Kasumi-1 (cell line): ENCODE data around the gene TEPSIN.

ENCODE experiments used
- DNase-seq, 2 experiments: peaks; one replicate each; lab custom pipeline; 2025; lab: John Stamatoyannopoulos, UW

The TEPSIN gene

DNA sequence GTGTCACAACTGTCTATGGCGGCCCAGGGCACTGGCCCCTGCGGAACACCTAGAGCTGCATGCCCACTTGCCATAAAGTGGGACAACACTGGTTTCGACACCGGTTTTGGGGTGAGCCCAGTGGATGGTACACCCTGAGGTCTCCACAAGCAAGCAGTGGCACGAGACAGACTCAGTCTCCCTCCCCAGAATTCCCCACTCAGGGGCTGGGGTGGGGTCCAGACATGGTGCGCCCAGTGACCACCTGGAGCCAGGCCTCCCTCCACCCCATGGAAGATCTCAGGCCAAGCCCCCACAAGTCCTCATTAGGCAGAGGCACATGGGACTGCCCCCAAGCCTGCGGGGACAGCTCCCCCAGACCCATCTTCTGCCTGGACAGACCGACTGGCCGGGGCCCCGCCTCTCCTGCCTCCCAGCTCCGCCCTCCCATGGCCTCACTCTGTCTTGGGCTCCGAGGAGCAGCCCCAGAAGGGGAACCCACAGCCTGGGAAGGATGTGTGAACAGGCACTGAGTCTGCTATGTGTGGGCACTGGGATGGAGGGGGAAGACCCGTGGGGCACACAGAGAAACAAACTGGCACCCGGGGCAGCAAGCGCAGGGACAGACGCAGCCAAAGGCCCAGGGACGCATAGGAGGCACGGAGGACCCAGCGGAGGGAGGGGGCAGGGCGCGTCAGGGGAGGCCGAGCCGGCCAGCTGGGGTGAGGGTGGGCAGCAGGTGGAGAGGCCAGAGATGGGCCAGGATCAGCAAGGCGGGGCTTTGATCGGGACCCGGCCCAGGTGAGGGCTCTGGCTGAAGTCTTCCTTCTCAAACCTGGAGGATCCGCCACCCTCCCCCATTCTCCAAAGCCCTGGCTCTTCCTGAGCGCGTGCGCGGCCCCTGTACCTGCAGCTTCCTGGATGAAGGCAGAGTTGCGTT is 2.8 kb downstream of the TEPSIN start:
- no peak for DNase-seq

- DNase-seq: no peak
Observed at GRCh38 chr17:81234940-81235821, 3.7 kb downstream of the TEPSIN start.

DNA sequence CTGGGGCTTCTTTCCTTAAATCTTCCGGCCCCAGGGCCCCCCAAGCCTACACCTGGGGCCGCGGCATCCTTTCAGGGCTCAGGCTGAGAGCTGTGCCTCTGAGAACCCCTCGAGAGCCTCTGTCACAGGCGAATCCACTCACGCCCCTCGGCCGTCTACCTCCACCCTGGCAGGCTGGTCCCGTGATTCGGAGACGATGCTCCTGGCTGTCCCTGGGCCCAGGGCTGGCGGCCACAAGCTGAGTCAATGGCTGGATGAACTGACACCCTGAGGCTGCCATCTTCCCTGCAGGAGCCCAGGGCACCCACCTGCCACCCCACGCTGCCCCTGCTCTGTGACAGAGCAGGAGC is 4.4 kb downstream of the TEPSIN start:
- DNase-seq: no peak

DNA sequence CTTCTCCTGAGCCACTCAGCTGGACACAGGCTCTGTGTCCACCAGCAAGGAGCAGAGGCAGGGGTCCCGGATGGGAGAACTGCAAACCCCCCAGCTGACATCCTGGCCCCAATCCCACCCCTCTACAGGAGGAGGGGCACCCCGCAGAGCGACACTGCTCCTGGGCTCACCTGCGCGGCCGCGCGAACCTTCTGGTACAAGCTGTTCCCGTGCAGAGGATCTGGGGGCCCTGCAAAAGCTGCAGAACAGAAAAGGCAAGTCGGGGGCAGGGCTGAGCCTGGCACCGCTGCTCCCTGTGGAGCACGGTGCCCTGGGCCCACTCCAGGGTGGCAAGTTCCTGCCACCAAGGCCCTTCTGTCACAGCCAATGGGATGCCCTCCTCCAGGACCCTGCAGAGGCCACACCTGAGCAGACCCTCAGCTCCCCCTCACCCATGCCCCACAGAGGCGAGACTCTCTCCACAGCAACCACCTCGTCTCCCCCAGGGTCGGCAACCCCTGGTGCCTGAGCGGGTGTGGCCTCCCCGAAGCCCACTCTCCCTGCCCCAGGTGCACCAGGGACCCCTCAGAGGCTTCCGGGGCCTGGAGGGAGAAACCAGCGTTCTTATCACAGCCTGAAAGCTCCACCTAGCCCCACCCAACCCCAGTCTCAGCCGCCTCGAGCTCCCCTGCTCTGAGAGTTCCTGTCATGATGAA is 4.9 kb downstream of the TEPSIN start:
- no peak for DNase-seq

GRCh38 chr17:81233316-81233715 is 5.5 kb downstream of the TEPSIN start:
- DNase-seq: no peak

- no peak for DNase-seq
Observed at GRCh38 chr17:81232616-81233241, 6.1 kb downstream of the TEPSIN start.

GRCh38 chr17:81231766-81232581 is 6.9 kb downstream of the TEPSIN start:
- no peak for DNase-seq

DNA sequence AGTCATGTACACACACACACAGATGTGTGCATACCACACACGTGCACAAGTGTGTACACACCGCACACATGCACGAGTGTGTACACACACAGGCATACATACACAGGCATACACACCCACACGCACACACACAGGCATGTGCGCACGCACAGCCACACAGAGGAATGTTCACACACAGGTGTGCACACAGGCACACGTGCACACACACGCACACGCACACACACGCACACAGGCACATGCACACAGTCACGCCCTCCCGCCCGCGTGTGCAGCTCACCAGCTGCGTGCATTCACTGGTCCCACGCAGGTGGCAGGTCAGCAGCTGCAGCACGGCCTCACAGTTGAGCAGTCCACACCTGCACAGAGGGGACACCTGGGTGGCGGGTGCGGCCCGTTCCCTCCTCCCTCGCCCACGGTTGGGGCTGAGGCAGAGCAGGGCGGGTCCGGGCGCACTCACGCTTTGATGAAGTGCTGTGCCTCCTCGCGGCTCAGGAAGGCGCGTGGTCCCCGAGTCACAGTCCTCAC is 7.7 kb downstream of the TEPSIN start:
- no peak for DNase-seq

- DNase-seq: peak; percentile 22 to 36
Observed at GRCh38 chr17:81230043-81230820, 8.6 kb downstream of the TEPSIN start.

DNA sequence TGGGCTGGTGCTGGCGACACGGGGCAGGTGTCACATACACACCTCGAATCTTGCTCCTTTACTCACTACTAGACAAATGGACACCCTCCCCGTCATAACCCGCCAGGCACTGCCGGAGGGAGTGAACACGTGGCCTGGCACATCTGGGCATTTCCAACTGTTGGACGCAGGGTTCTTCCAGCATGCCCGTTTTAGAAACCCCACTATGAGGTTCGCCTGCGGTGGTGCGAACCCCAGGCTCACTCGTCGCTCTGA is 9.3 kb downstream of the TEPSIN start:
- no peak for DNase-seq

DNA sequence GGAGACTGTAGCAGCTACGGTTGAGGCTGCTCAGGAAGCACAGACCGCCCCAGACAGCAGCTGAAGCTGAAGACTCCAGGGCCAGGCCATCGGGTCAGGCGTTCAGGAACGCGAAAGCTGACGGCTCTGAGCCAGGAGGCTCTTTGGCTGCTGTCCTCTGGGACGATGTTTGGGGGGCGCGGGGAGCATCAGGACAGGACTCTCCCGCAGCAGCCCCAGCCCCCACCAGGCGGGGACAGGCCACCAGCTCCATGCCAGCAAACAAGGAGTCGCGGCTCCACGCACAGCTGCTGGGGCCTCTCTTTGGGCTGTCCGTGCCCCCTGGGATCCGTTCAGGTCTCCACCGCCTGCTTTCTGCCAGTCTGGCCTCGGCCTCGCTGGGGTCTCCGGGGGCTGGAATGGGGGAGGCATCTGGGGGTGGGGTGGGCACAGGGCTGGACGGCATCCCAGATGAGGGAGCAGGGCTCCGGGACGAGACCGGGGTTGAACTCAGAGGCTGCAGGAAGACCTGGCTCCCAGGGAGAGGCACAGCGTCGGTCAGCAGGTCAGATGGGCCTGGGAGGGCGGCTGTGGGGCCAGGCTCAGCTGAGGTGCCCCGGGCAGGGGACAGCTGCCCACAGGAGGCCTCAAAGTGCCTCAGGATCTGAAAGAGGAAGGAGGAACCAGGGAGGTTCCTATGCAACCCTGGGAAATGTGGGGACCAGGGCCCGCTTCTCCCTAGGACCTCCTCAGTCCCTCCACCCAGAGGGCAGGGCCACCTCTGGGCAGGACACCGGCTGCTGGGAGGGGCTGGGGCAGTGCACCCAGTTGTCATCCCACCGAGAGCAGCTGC is 9.8 kb downstream of the TEPSIN start:
- DNase-seq: peak in 1 of 2 experiments; percentile 57

- DNase-seq: peak; percentile 85 to 91
Observed at GRCh38 chr17:81228420-81228819, 10.4 kb downstream of the TEPSIN start.

DNA sequence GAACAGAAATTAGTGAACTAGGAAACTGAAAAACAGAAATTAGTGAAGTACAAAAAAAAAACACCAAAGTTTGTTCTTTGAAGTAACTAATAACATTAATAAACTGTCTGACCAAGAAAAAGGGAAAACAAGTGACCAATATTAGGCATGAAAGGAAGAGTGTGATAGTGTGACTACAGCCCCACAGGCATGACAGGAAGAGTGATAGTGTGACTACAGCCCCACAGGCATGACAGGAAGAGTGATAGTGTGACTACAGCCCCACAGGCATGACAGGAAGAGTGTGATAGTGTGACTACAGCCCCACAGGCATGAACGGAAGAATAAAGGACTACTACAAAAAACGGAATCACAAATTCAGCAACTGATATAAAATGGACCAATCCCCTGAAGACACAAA is 11.2 kb downstream of the TEPSIN start:
- peak; percentile 23 to 25 for DNase-seq

DNA sequence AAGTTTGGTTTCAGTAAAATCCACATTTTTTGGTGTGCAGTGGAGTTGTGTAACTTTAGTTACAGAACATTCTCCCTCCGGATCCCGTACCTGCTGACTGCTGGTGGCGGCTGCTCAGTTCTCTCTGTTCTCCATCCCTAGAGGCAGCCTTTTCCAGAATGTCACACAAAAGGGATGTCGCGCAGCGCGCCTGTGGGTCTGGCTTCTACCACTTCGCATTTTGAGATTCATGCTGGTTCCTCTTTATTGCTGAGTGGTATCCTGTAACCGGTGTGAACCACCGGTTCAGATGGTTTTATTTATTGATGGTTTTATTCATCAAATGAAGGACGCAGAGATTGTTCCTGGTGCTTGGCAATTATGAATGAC is 15.1 kb downstream of the TEPSIN start:
- peak; percentile 57 to 73 for DNase-seq

DNA sequence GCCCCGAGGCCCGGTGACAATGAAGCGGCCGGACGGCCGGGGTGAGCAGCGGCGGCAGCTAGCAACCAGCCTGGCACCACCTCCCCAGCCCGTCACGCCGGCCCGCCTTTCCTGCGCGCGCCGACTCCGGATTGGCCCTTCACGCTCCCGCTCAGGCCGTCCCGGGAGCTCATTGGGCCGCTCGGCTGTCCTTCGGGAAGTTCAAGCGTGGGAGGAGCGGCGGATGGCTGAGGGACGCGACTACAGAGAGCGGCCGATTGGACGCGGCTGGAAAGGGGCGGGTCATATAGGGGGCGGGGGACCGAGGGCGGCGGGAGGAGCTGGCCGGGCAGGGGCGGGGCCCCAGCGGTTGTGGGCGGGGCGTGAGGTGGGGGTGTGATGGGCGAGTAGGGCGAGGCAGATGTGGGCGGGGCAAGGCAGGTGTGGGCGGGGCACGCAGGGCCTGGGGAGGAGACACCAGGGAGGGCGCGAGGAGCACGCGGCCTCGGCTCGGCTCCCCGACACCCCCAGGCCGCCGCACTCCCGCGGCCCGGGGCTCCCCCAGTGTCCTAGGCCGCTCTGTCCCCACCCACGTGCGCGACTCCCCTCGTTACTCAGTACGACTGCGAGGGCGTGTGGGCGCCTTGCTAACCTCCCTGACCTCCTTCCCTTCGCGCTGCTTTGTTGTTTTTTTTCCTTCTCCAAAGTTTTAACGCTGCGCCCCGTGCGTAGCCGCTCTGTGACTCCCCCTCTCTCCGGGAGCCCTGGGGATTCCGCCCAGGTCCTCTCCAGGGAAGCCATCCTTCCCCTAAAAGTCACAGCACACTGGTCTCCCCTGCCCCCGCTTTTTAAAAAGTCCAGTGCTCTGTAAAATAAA is 15.7 kb downstream of the TEPSIN start, which contains the start of gene CEP131:
CEP131 (minus strand) TSS at position 60 of the 856 bp plus-strand sequence. CDS start 2,909 bp downstream, outside the sequence.
- DNase-seq: peak; percentile 99

GRCh38 chr17:81222620-81222905 is 16.3 kb downstream of the TEPSIN start:
- no peak for DNase-seq

GRCh38 chr17:81221842-81222619 is 16.8 kb downstream of the TEPSIN start:
- DNase-seq: no peak

DNA sequence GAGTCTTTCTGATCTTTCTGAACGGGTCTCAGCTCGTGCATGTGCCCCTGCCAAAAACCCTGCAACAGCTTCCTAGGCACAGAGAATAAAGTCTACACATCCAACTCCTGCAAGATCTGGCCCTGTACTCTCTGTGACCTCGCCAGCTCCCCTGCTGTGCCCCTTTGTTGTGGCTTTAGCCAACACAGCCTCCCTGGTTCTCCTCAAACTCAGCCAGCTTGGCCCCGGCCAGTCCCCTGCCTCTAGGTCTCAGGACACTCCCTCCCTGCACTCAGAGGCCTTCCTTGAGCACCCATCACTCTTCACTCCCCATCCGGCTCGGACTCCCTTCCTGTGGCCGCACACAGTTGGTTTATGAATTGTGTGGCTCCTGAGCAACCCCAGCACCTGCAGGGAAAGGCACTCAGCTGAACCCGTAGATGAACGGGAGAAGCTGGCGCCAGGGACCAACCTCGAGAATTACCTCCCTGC is 17.4 kb downstream of the TEPSIN start:
- no peak for DNase-seq
